ENCODE results near the gene HBM.
"Not testable (repeated sequence)": the region's sequence is repeated elsewhere in the genome, so short reads cannot be mapped to it uniquely, and the experiment has no call there.

Gene HBM

DNA sequence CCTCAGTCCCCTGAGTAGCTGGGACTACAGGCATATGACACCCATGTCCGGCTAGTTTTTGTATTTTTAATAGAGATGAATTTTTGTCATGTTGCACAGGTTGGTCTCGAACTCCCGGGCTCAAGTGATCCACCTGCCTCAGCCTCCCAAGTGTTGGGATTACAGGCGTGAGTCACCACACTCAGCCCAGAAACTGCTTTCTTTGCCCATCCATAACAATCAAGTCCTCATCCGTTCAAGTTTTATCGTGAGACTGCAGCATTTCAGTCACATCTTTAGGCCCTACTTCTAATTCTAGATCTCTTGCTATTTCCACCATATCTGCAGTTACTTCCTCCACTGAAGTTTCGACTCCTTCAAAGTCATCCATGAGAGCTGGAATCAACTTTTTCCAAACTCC lies 33.7 kb upstream of the HBM start:
- CTCF ChIA-PET, result interaction anchor here (1.3 to 2.0 kb wide), 3 partner anchors 12 to 230 kb away, joined by 4 to 6 read pairs (median 5); no protein-coding TSS in a partner anchor
- Mint-ChIP-seq H3K27me3 (no peaks in the 10 kb centered on the region), H3K27ac (no peak overlapping the region), H3K9me3 (no peaks in the 10 kb centered on the region), H3K4me3 (no peak overlapping the region), H3K4me1 (peaks cover 29% of the 10 kb centered on the region), H3K36me3 (peaks cover 6% of the 10 kb centered on the region)
- DNase-seq, result no peak

GRCh38 chr16:133716-134115 lies 32.1 kb upstream of the HBM start:
- Mint-ChIP-seq H3K36me3 (peaks cover 6% of the 10 kb centered on the region), H3K4me1 (peaks cover 34% of the 10 kb centered on the region), H3K27me3 (peaks cover 3% of the 10 kb centered on the region), H3K27ac (no peak overlapping the region), H3K4me3 (no peak overlapping the region), H3K9me3 (no peaks in the 10 kb centered on the region)
- no peak for DNase-seq
- CTCF ChIA-PET, result interaction anchor here (1.0 to 2.0 kb wide), 5 partner anchors 14 to 37 kb away, joined by 3 to 6 read pairs (median 4); no protein-coding TSS in a partner anchor

DNA sequence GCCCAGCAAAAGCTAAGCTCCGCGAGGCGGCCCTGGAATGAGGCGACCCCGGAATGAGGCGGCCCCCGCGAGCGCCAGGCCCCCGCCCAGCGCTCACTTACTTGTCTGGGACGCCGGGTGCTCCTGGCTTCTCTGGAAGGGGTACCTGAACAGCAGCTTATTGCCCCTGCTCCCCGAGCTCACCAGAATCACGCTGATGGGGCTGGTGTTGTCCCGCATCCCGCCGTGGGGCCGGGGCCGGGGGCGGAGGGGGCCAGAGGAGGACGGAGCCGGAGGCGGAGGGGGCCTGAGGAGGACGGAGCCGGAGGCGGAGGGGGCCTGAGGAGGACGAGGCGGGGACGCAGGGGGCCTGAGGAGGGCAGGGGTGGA lies 27.7 kb upstream of the HBM start:
- H3K9me3 Mint-ChIP-seq, result no peaks in the 10 kb centered on the region
- H3K27ac Mint-ChIP-seq, result peak overlapping the region; percentile 78
- H3K36me3 Mint-ChIP-seq, result peaks cover 4% of the 10 kb centered on the region
- peaks cover 22% of the 10 kb centered on the region for H3K27me3 Mint-ChIP-seq
- CTCF ChIA-PET, result interaction anchor here (1.1 to 1.4 kb wide), 2 partner anchors 21 to 31 kb away, joined by 3 to 5 read pairs; no protein-coding TSS in a partner anchor
- peak overlapping the region; percentile 76 for H3K4me3 Mint-ChIP-seq
- DNase-seq, result peak; percentile 55
- peaks cover 26% of the 10 kb centered on the region for H3K4me1 Mint-ChIP-seq

DNA sequence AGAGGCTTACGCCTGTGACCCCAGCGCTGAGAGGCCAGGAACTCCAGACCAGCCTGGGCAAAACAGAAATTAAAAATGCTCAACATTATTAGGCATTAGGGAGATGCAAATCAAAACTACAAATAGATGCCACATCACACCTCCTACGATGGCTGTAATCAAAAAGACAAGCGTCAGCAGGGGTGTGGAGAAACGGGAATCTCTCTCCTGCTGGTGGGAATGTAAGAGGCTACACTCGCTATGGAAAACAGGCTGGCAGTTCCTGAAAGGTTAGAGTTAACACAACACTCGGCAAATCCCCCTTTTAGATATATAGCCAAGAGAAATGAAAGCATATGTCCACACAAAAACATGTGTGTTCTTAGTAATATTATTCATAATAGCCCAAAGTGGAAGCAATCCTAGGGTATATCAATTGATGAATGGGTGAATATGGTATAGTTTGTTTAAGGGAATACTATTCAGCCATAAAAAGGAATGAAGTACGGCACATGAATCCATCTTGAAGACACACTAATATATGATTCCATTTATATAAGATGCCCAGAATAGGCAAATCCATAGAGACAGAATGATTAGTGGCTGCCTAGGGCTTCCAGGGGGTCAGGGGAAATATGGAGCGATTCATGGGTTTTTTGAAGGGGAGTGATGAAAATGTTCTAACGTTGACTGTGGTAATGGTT lies 25.5 kb upstream of the HBM start:
- Mint-ChIP-seq H3K36me3 (peaks cover 4% of the 10 kb centered on the region), H3K4me3 (peak overlapping the region; percentile 12), H3K27me3 (peaks cover 35% of the 10 kb centered on the region), H3K9me3 (no peaks in the 10 kb centered on the region), H3K4me1 (peaks cover 17% of the 10 kb centered on the region), H3K27ac (no peak overlapping the region)
- DNase-seq, result no peak
- CTCF ChIA-PET, result no interaction called here

DNA sequence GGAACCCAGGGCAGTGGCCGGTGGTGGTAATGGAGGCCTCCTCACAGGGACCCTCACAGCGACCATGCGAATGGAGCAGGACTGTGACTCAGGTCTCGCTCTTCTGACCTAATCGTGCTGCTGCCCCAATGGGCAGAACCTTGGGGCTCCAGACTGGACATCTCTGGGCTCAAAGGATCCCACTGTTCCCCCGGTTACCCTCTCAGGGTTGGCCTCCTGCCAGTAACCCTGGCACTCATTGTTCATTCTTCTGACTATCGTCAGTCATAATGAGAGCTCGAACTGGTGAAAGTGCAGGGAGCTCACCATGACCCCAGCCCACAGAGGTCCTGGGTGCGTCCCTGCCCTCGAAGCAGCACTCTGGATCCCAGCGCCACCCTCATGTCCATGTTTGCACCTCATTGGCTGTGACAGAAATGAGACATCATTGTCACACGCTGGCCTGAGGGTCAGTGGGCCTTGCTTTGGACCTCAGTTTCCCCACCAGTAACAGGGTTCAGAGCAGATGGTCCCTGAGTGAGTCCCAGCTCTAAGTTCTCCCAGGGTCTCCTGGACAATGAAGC lies 23.3 kb upstream of the HBM start:
- Mint-ChIP-seq H3K27me3 (peaks cover 41% of the 10 kb centered on the region), H3K9me3 (no peaks in the 10 kb centered on the region), H3K4me1 (peaks cover 7% of the 10 kb centered on the region), H3K4me3 (no peak overlapping the region), H3K36me3 (no peaks in the 10 kb centered on the region), H3K27ac (no peak overlapping the region)
- CTCF ChIA-PET, result interaction anchor here (0.9 kb wide), 1 partner anchor 38 kb away, joined by 3 read pairs; the partner anchor contains the start of gene HBQ1
- DNase-seq, result no peak

GRCh38 chr16:143047-143446 lies 22.7 kb upstream of the HBM start:
- Mint-ChIP-seq H3K4me1 (peaks cover 7% of the 10 kb centered on the region), H3K27me3 (peaks cover 42% of the 10 kb centered on the region), H3K36me3 (no peaks in the 10 kb centered on the region), H3K9me3 (no peaks in the 10 kb centered on the region), H3K27ac (no peak overlapping the region), H3K4me3 (no peak overlapping the region)
- DNase-seq, result no peak
- CTCF ChIA-PET, result no interaction called here

GRCh38 chr16:143456-143855 lies 22.3 kb upstream of the HBM start:
- CTCF ChIA-PET, result no interaction called here
- peaks cover 7% of the 10 kb centered on the region for H3K4me1 Mint-ChIP-seq
- H3K4me3 Mint-ChIP-seq, result no peak overlapping the region
- no peaks in the 10 kb centered on the region for H3K36me3 Mint-ChIP-seq
- no peaks in the 10 kb centered on the region for H3K9me3 Mint-ChIP-seq
- H3K27ac Mint-ChIP-seq, result no peak overlapping the region
- peaks cover 46% of the 10 kb centered on the region for H3K27me3 Mint-ChIP-seq
- no peak for DNase-seq

DNA sequence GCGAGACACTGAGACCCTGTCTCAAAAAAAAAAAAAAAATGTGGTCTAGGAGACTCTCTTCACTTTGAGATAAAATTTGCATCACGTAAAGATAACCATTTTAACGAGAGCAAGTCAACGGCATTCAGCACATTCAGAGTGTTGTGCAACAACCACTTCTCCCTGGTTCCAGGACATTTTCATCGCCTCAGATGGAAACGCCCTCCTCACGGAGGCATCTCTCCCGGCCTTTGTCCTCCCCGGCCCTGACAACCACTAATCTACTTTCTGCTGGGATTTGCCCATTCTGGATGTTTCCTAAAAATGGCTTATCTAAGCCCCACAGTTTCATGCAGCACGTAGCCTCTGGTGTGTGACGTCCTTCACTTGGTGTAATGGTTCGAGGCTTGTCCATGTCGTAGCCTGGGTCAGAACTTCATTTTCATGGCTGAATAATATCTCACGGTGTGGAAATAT lies 21.0 kb upstream of the HBM start:
- no peak overlapping the region for H3K4me3 Mint-ChIP-seq
- CTCF ChIA-PET, result no interaction called here

DNA sequence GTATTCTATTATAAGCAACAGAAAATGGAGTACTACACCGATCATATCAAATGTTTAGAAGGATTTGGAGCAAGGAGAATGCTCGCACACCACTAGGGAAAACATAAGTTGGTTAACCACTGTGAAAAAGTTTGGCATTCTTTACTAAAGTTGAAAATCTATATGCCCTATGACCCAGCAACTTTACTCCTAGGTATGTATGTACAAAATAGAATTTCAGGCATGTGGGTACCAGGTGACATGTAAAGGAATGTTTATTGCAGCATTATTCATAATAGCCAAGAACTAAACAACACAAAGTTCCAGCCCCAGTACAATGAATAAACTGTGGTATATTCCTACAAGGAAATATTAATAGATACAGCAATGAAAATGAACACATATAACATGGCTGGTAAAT lies 19.1 kb upstream of the HBM start:
- no peaks in the 10 kb centered on the region for H3K36me3 Mint-ChIP-seq
- no peak overlapping the region for H3K27ac Mint-ChIP-seq
- CTCF ChIA-PET, result no interaction called here
- no peaks in the 10 kb centered on the region for H3K4me1 Mint-ChIP-seq
- peaks cover 54% of the 10 kb centered on the region for H3K27me3 Mint-ChIP-seq
- DNase-seq, result no peak
- no peaks in the 10 kb centered on the region for H3K9me3 Mint-ChIP-seq
- no peak overlapping the region for H3K4me3 Mint-ChIP-seq

More for the DNA sequence above, 21.0 kb upstream of the HBM start:
- H3K4me1 Mint-ChIP-seq, result no peaks in the 10 kb centered on the region
- no peaks in the 10 kb centered on the region for H3K9me3 Mint-ChIP-seq
- H3K27me3 Mint-ChIP-seq, result peaks cover 49% of the 10 kb centered on the region
- no peaks in the 10 kb centered on the region for H3K36me3 Mint-ChIP-seq
- H3K27ac Mint-ChIP-seq, result no peak overlapping the region
- DNase-seq, result no peak

DNA sequence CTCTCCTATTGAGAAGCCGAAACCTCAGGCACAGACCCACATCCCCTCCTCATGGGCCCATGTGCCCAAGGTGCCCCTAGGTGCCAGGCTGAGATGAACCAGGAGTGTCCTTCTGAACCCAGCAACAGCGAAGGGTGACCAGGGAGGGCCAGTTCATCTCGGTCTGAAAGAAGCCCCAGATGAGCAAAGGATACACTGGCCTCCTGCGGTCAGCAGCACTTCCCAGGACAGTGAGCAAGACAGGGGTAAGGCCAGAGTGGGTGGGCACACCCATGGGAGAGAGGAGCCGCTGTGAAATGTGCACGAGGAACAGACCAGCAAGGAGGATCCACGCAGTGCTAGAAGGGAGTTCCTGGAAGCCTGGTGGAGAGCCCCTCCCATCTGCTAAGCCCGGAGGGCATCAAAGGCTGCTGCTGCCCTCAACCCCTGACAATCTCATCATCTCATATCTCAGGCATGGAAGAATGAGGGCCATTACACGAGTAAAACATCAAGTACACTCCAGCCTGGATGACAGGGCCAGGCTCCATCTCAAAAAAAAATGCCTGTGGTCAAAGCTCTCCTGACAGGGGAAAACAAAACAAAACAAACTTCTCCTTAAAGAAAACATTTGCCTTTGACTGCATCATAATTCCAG lies 16.6 kb upstream of the HBM start:
- CTCF ChIA-PET, result no interaction called here
- H3K4me1 Mint-ChIP-seq, result peaks cover 2% of the 10 kb centered on the region
- H3K9me3 Mint-ChIP-seq, result no peaks in the 10 kb centered on the region
- no peak overlapping the region for H3K4me3 Mint-ChIP-seq
- H3K27me3 Mint-ChIP-seq, result peaks cover 59% of the 10 kb centered on the region
- DNase-seq, result no peak
- H3K27ac Mint-ChIP-seq, result no peak overlapping the region
- no peaks in the 10 kb centered on the region for H3K36me3 Mint-ChIP-seq

GRCh38 chr16:152141-153128 lies 13.3 kb upstream of the HBM start, which contains the start of gene HBZ:
Gene HBZ, plus strand, starts transcription at chr16:152644. Its CDS starts 266 bp downstream, at chr16:152910.
- Mint-ChIP-seq H3K27ac (no peak within 1 kb of the TSS), H3K36me3 (no peaks in the 10 kb centered on the region), H3K4me3 (no peak within 1 kb of the TSS), H3K9me3 (no peaks in the 10 kb centered on the region), H3K4me1 (peaks cover 11% of the 10 kb centered on the region), H3K27me3 (peaks cover 75% of the 10 kb centered on the region)
- CTCF ChIA-PET, result no interaction called here
- DNase-seq, result no peak

GRCh38 chr16:153129-153521 lies 12.7 kb upstream of the HBM start:
- H3K4me3 Mint-ChIP-seq, CTCF ChIA-PET, H3K9me3 Mint-ChIP-seq, H3K36me3 Mint-ChIP-seq, H3K27ac Mint-ChIP-seq, DNase-seq: not testable (repeated sequence)
- peaks cover 74% of the 10 kb centered on the region for H3K27me3 Mint-ChIP-seq
- peaks cover 11% of the 10 kb centered on the region for H3K4me1 Mint-ChIP-seq

- DNase-seq, H3K36me3 Mint-ChIP-seq, CTCF ChIA-PET, H3K9me3 Mint-ChIP-seq, H3K27ac Mint-ChIP-seq, H3K4me3 Mint-ChIP-seq: not testable (repeated sequence)
- peaks cover 11% of the 10 kb centered on the region for H3K4me1 Mint-ChIP-seq
- peaks cover 72% of the 10 kb centered on the region for H3K27me3 Mint-ChIP-seq
Observed at GRCh38 chr16:153550-154216, 12.1 kb upstream of the HBM start.

Data from activated naive CD4-positive, alpha-beta T cell treated with anti-CD3 and anti-CD28 coated beads, Interleukin-2, amount 10 ng/mL, durations not matched to agents 7 days and 5 days (primary cell).